HL-60 (cell line): ENCODE results near the gene IFITM10.

ENCODE experiments used
- DNase-seq, 2 experiments: peaks; one replicate each; pipeline ENCODE4 v3.0.0-alpha.2; 2010 to 2020; ENCODE audit warnings: low read depth in 1 of 2, low spot score in 1 of 2
- H3K27ac ChIP-seq: fragments of 250-450 bp; sonication (Bioruptor Pico); replicated peaks from 2 replicates; pipeline ENCODE4 v1.5.1; 2020; ENCODE audit warnings: mild to moderate bottlenecking, moderate library complexity
- H3K27me3 ChIP-seq: fragments of 250-450 bp; sonication (Bioruptor Pico); 2 replicates; pipeline ENCODE4 v1.5.1; 2021; ENCODE audit warnings: mild to moderate bottlenecking, moderate library complexity; ENCODE audit not compliant: insufficient read depth, poor library complexity, severe bottlenecking
- H3K4me3 ChIP-seq: replicated peaks from 2 replicates; pipeline ENCODE4 v1.5.1; 2011; ENCODE audit warnings: mild to moderate bottlenecking, control low read depth, low read length; ENCODE audit not compliant: insufficient read depth
- GABPA ChIP-seq: IDR thresholded peaks from 2 replicates; pipeline ENCODE4 v1.6.1; 2012; ENCODE audit warnings: low read depth
- POLR2AphosphoS5 ChIP-seq: IDR thresholded peaks from 2 replicates; pipeline ENCODE4 v1.6.1; 2012; ENCODE audit warnings: low read depth
- SPI1 ChIP-seq: IDR thresholded peaks from 2 replicates; pipeline ENCODE4 v1.6.1; 2012; ENCODE audit warnings: low read depth, mild to moderate bottlenecking, borderline replicate concordance
- TF ChIP-seq, protein P1 (sequence below): IDR thresholded peaks from one replicate; pipeline ENCODE4 v1.5.1; 2011; ENCODE audit warnings: low read length, control low read depth, inconsistent platforms; ENCODE audit not compliant: insufficient read depth
- TF ChIP-seq, protein P2 (sequence below): IDR thresholded peaks from 2 replicates; pipeline ENCODE4 v1.6.1; 2012; ENCODE audit warnings: low read depth; ENCODE audit not compliant: insufficient replicate concordance

The IFITM10 gene

GRCh38 chr11:1755344-1755691 lies 4.9 kb upstream of the IFITM10 start:
- no peak for TF ChIP-seq GABPA
- TF ChIP-seq SPI1 = no peak
- TF ChIP-seq, protein P1, sequence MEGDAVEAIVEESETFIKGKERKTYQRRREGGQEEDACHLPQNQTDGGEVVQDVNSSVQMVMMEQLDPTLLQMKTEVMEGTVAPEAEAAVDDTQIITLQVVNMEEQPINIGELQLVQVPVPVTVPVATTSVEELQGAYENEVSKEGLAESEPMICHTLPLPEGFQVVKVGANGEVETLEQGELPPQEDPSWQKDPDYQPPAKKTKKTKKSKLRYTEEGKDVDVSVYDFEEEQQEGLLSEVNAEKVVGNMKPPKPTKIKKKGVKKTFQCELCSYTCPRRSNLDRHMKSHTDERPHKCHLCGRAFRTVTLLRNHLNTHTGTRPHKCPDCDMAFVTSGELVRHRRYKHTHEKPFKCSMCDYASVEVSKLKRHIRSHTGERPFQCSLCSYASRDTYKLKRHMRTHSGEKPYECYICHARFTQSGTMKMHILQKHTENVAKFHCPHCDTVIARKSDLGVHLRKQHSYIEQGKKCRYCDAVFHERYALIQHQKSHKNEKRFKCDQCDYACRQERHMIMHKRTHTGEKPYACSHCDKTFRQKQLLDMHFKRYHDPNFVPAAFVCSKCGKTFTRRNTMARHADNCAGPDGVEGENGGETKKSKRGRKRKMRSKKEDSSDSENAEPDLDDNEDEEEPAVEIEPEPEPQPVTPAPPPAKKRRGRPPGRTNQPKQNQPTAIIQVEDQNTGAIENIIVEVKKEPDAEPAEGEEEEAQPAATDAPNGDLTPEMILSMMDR = no peak
- TF ChIP-seq, protein P2, sequence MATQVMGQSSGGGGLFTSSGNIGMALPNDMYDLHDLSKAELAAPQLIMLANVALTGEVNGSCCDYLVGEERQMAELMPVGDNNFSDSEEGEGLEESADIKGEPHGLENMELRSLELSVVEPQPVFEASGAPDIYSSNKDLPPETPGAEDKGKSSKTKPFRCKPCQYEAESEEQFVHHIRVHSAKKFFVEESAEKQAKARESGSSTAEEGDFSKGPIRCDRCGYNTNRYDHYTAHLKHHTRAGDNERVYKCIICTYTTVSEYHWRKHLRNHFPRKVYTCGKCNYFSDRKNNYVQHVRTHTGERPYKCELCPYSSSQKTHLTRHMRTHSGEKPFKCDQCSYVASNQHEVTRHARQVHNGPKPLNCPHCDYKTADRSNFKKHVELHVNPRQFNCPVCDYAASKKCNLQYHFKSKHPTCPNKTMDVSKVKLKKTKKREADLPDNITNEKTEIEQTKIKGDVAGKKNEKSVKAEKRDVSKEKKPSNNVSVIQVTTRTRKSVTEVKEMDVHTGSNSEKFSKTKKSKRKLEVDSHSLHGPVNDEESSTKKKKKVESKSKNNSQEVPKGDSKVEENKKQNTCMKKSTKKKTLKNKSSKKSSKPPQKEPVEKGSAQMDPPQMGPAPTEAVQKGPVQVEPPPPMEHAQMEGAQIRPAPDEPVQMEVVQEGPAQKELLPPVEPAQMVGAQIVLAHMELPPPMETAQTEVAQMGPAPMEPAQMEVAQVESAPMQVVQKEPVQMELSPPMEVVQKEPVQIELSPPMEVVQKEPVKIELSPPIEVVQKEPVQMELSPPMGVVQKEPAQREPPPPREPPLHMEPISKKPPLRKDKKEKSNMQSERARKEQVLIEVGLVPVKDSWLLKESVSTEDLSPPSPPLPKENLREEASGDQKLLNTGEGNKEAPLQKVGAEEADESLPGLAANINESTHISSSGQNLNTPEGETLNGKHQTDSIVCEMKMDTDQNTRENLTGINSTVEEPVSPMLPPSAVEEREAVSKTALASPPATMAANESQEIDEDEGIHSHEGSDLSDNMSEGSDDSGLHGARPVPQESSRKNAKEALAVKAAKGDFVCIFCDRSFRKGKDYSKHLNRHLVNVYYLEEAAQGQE = no peak
- no peak for TF ChIP-seq POLR2AphosphoS5
- Histone ChIP-seq H3K4me3 (no peak overlapping the region), H3K27ac (no peak overlapping the region), H3K27me3 (no peaks in the 10 kb centered on the region)
- no peak for DNase-seq

DNA sequence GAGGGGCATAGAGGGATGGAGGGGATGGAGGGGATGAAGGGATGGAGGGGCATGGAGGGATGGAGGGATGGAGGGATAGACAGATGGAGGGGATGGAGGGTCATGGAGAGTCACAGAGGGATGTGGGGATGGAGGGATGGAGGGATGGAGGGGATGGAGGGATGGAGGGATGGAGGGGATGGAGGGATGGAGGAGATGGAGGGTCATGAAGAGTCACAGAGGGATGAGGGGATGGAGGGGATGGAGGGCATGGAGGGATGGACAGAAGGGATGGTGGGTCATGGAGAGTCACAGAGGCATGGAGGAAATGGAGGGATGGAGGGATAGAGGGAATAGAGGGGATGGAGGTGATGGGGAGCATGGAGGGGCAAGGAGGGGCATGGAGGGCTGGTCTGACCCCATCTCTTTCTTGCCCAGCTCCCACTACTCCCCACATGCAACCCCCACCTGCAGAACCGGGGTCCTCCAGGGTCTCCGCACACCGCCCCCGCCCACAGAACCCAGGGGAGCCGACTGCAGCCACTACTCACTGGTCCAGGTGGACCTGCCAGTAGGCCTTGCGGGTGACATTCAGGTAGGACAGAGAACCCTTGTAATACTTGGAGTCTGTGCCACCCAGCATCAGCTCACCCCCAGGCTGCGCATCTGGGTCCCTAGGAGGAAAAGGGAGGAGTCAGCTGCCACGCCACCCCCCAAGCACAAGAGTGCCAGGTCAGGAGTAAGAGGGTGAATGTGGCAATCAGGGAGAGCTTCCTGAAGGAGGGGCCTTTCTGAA lies 4.2 kb upstream of the IFITM10 start:
- no peak overlapping the region for H3K27ac ChIP-seq
- peaks cover 4% of the 10 kb centered on the region for H3K27me3 ChIP-seq
- no peak for TF ChIP-seq SPI1
- no peak overlapping the region for H3K4me3 ChIP-seq
- no peak for DNase-seq

DNA sequence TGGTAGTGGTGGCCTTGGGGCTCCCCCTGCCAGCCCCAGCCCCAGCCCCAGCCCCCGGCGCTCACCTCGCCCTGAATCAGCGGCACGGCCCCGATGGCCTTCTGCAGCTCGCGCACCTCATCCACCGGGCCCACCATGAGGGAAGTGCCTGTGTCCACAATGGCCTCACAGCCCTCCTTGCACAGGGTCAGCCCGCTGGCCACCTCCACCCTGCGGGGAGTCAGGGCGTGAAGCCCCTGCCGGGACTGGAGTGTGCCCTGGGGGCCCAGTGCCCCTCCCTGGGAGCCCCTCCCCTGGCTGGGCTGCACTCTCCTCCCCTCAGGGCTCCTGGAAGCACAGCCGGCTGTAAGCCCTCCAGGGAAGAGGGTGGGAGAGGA lies 3.5 kb upstream of the IFITM10 start:
- no peak for DNase-seq
- H3K4me3 ChIP-seq = no peak overlapping the region
- no peak for TF ChIP-seq POLR2AphosphoS5
- TF ChIP-seq, protein P1 = no peak
- no peak for TF ChIP-seq GABPA
- no peak for TF ChIP-seq SPI1
- peaks cover 9% of the 10 kb centered on the region for H3K27me3 ChIP-seq
- no peak overlapping the region for H3K27ac ChIP-seq

GRCh38 chr11:1753229-1753928 lies 3.0 kb upstream of the IFITM10 start:
- TF ChIP-seq, protein P1 = no peak
- TF ChIP-seq POLR2AphosphoS5 (no peak), GABPA (no peak), SPI1 (no peak)
- TF ChIP-seq, protein P2 = no peak
- Histone ChIP-seq H3K4me3 (no peak overlapping the region), H3K27ac (no peak overlapping the region)

More at GRCh38 chr11:1753229-1753928, 3.0 kb upstream of the IFITM10 start:
- DNase-seq = no peak
- peaks cover 12% of the 10 kb centered on the region for H3K27me3 ChIP-seq
